Measurements from ENCODE around the gene SH2B2.

SH2B2 gene

GRCh38 chr7:102268635-102269034 is 18.0 kb upstream of the SH2B2 start:
- no peak for DNase-seq

GRCh38 chr7:102270178-102270887 is 16.3 kb upstream of the SH2B2 start:
- no peak for DNase-seq

- no peak for DNase-seq
Measured at GRCh38 chr7:102271158-102271798, 15.4 kb upstream of the SH2B2 start.

- DNase-seq = peak; percentile 85
Measured at GRCh38 chr7:102272075-102272916, 14.4 kb upstream of the SH2B2 start.

GRCh38 chr7:102272917-102273748 is 13.5 kb upstream of the SH2B2 start:
- no peak for DNase-seq

GRCh38 chr7:102273749-102274712 is 12.6 kb upstream of the SH2B2 start:
- DNase-seq = peak; percentile 89

- DNase-seq = no peak
Measured at GRCh38 chr7:102275123-102275703, 11.5 kb upstream of the SH2B2 start.

GRCh38 chr7:102277901-102278300 is 8.8 kb upstream of the SH2B2 start:
- DNase-seq = no peak

GRCh38 chr7:102279537-102280400 is 6.9 kb upstream of the SH2B2 start:
- peak; percentile 78 for DNase-seq

GRCh38 chr7:102280521-102280920 is 6.1 kb upstream of the SH2B2 start:
- DNase-seq = no peak

GRCh38 chr7:102281785-102282184 is 4.9 kb upstream of the SH2B2 start:
- no peak for DNase-seq

- no peak for DNase-seq
Measured at GRCh38 chr7:102282465-102283362, 4.0 kb upstream of the SH2B2 start.

GRCh38 chr7:102283477-102284189 is 3.0 kb upstream of the SH2B2 start:
- no peak for DNase-seq

GRCh38 chr7:102284399-102284798 is 2.3 kb upstream of the SH2B2 start:
- DNase-seq = no peak

- DNase-seq = no peak
Measured at GRCh38 chr7:102284891-102285539, 1.7 kb upstream of the SH2B2 start.

GRCh38 chr7:102285540-102286236 is 980 bp upstream of the SH2B2 start:
- no peak for DNase-seq

Measured in RPMI8226 (cell line).